K562 (cell line): Measurements from ENCODE around the gene DENND1A. TPM values are rescaled to one million over a fixed set of nuclear protein-coding genes. Genes with fewer than 3 reads are reported as not detected.
A peak's percentile ranks its signal among the peaks of the same experiment; 100 is the strongest.

ENCODE experiments used
- ATAC-seq: fragments of 200-7000 bp; cut with Tn5 transposase; 3 replicates; pipeline ENCODE4 v1.9.1; 2020; ENCODE audit warnings: moderate library complexity
- BruUV-seq: library from RNA; stranded (reverse); fragments of 400-500 nt; replicated peaks from 2 replicates; lab custom pipeline; 2021; lab: Mats Ljungman, UMichigan
- CTCF ChIA-PET: fragments of 300-600 bp; formaldehyde crosslinking; extraction: SDS; loops from one replicate; lab custom pipeline; 2021; ENCODE audit warnings: low intra/inter-chr PET ratio; lab: Yijun Ruan, JAX
- POLR2A ChIA-PET: fragments of 300-600, 350-650 bp; sonication (Branson Sonifier 250); formaldehyde crosslinking; extraction: SDS; loops from one replicate; lab custom pipeline; 2021; ENCODE audit warnings: antibody characterized with exemption, inconsistent platforms; lab: Yijun Ruan, JAX
- DNase-seq, 4 experiments: peaks; one replicate each; pipeline versions ENCODE4 v3.0.0 to v3.0.0-alpha.2; 2011 to 2018; ENCODE audit warnings: low spot score in 3 of 4, mixed read lengths in 3 of 4; ENCODE audit errors: extremely low read depth in 1 of 4
- FAIRE-seq: peaks from 2 replicates; lab custom pipeline; 2011; peaks lifted over from hg19 to GRCh38; lab: Jason Lieb, UNC
- H2AFZ ChIP-seq: 2 replicates; pipeline ENCODE4 v1.6.0; 2011; ENCODE audit warnings: low read depth, low read length, control low read depth, inconsistent platforms
- H3K27ac ChIP-seq: fragments of 200-600 bp; 3 replicates; pipeline ENCODE4 v1.8.0; 2011; ENCODE audit warnings: low read depth, mild to moderate bottlenecking, control low read depth, inconsistent platforms, low read length, moderate library complexity, mixed read lengths; ENCODE audit errors: extremely low read depth
- H3K27me3 ChIP-seq, 2 experiments: fragments of 300-600 bp in 1 of 2; 2 replicates in 1 of 2; 3 replicates in 1 of 2; pipeline versions ENCODE4 v1.6.0 to v1.8.0; 2011; ENCODE audit warnings: inconsistent platforms in 2 of 2, low read length in 2 of 2, mild to moderate bottlenecking in 1 of 2, mixed read lengths in 1 of 2, moderate library complexity in 1 of 2; ENCODE audit not compliant: control insufficient read depth in 2 of 2, insufficient read depth in 2 of 2
- H3K36me3 ChIP-seq: fragments of 300-600 bp; 3 replicates; pipeline ENCODE4 v1.8.0; 2011; ENCODE audit warnings: mild to moderate bottlenecking, low read length, inconsistent platforms; ENCODE audit not compliant: control insufficient read depth, insufficient read depth
- H3K4me1 ChIP-seq, 2 experiments: fragments of 200-600 bp in 1 of 2; replicated peaks in 1 of 2; 2 replicates in 1 of 2; 3 replicates in 1 of 2; pipeline versions ENCODE4 v1.5.1 to v1.8.0; 2011; ENCODE audit warnings: inconsistent platforms in 2 of 2, low read length in 2 of 2, mild to moderate bottlenecking in 1 of 2, mixed read lengths in 1 of 2, moderate library complexity in 1 of 2; ENCODE audit not compliant: control insufficient read depth in 2 of 2, insufficient read depth in 2 of 2
- H3K4me2 ChIP-seq: 2 replicates; pipeline ENCODE4 v1.6.1; 2011; ENCODE audit warnings: low read length, control low read depth, inconsistent platforms, mixed read lengths; ENCODE audit not compliant: insufficient read depth
- H3K4me3 ChIP-seq: fragments of 200-600 bp; sonication (generic), shearing (Covaris generic); 2 replicates; pipeline ENCODE4 v1.5.1; 2016; ENCODE audit warnings: control low read depth, inconsistent platforms
- H3K79me2 ChIP-seq: fragments of 200-600 bp; 3 replicates; pipeline ENCODE4 v1.8.0; 2011; ENCODE audit warnings: low read length, inconsistent platforms; ENCODE audit not compliant: control insufficient read depth, insufficient read depth
- H3K9ac ChIP-seq, 2 experiments: 2 replicates each; pipeline versions ENCODE4 v1.6.0 to v1.6.1; 2011; ENCODE audit warnings: low read depth in 2 of 2, low read length in 2 of 2, control low read depth in 1 of 2, inconsistent platforms in 1 of 2, mild to moderate bottlenecking in 1 of 2, mixed read lengths in 1 of 2; ENCODE audit not compliant: insufficient read depth in 1 of 2
- H3K9me1 ChIP-seq: one replicate; pipeline ENCODE4 v1.6.0; 2011; ENCODE audit warnings: inconsistent platforms, mild to moderate bottlenecking, low read length, moderate library complexity; ENCODE audit not compliant: control insufficient read depth, insufficient read depth
- H3K9me3 ChIP-seq: replicated peaks from 2 replicates; pipeline ENCODE4 v1.5.1; 2011; ENCODE audit warnings: low read depth, low read length, inconsistent platforms; ENCODE audit not compliant: control insufficient read depth, insufficient read depth
- H4K20me1 ChIP-seq: replicated peaks from 2 replicates; pipeline ENCODE4 v1.6.1; 2011; ENCODE audit warnings: low read length, inconsistent platforms, mixed read lengths; ENCODE audit not compliant: control insufficient read depth, insufficient read depth
- ELF4 ChIP-seq: fragments of 450-650 bp; formaldehyde crosslinking; IDR thresholded peaks from 2 replicates; pipeline ENCODE4 v1.4.0; 2022; ENCODE audit warnings: missing genetic modification characterization
- ESRRB ChIP-seq: fragments of 250-450 bp; sonication (Bioruptor Pico); IDR thresholded peaks from 2 replicates; pipeline ENCODE4 v1.5.0; 2020; ENCODE audit warnings: mild to moderate bottlenecking, moderate library complexity, borderline replicate concordance
- NFIC ChIP-seq: fragments of 450-650 bp; IDR thresholded peaks from 2 replicates; pipeline ENCODE4 v1.6.1; 2017; ENCODE audit warnings: mild to moderate bottlenecking, inconsistent platforms
- WGBS: fragments of 100-300 bp; shearing (Covaris generic); methylation state at CpG from one replicate; pipeline ENCODE4 v1.1.6; 2016; ENCODE audit warnings: low coverage, mixed read lengths; ENCODE audit not compliant: insufficient coverage; ENCODE audit errors: missing lambda C conversion rate; 5-methylcytosine and 5-hydroxymethylcytosine counted together
- in situ Hi-C: fragments of 300-500 bp; cut with MboI; formaldehyde crosslinking; loops from 4 replicates; pipeline ENCODE4 v1.15.0; 2018; ENCODE audit warnings: inconsistent platforms, mixed read lengths
- intact Hi-C: fragments of 100-400 bp; cut with micrococcal nuclease; formaldehyde crosslinking; loops from 2 replicates; pipeline ENCODE4 v1.14.2; 2022
- polyA plus RNA-seq, 8 experiments: library from polyadenylated mRNA; depleted of rRNA in 4 of 8; stranded (reverse) in 5 of 8; unstranded in 3 of 8; fragments of >200 nt; fragmentation: Nextera tagmentation in 2 of 8; fragmentation: Illumina TruSeq in 1 of 8; extraction: Ambion mirVana in 2 of 8; extraction: Trizol in 1 of 8; gene quantifications; 2 replicates each; pipeline versions ENCODE4 v1.2.1 to v1.2.3, GENCODE V29; 2011 to 2014; ENCODE audit warnings: inconsistent platforms in 1 of 8, missing spikeins in 1 of 8
- total RNA-seq, 7 experiments: library from RNA; depleted of rRNA in 6 of 7; stranded (reverse); fragments of >200 nt in 6 of 7; fragmentation: Illumina TruSeq in 2 of 7; extraction: Trizol in 2 of 7; gene quantifications; 2 replicates each; pipeline versions ENCODE4 v1.2.1 to v1.2.3, GENCODE V29; 2011 to 2021; ENCODE audit warnings: low replicate concordance in 1 of 7
- TF ChIP-seq, protein P1 (sequence below): fragments of 450-650 bp; formaldehyde crosslinking; IDR thresholded peaks from 2 replicates; pipeline ENCODE4 v1.4.0; 2022; ENCODE audit warnings: missing genetic modification characterization

Gene DENND1A
- total and polyA plus RNA-seq, 9 of the 15 experiments (the other 6 are each of a cell fraction or from before 2014, with no cell fraction given): 7.6 to 29.5 (median 15.7) TPM

DNA sequence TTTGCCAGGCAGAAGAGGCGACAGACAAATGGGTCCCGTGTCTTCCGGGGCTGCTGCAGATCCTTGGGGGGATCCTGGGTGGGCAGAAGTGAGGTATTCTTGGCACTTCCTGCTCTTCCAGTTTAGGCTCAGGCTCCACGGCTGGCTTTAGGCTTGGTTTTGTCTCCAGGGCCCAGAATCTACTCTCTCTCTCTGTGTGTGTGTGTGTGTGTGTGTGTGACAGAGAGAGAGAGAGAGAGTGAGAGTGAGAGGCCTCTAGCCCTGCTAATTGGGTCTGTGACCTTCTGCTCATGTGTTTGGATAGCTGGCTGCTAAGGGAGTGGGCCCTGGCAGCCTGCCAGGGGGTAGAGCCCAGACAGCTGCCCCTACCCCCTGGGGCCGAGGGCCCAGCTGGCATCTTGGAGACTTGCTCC, 534.6 kb downstream of the DENND1A start:
- Histone ChIP-seq H3K36me3 (no peaks in the 10 kb centered on the region), H3K9me3 (peaks cover 2% of the 10 kb centered on the region; the same call in 1 of the 2 replicates), H3K4me3 (no peak overlapping the region), H4K20me1 (no peaks in the 10 kb centered on the region; the same call in 1 of the 2 replicates), H3K79me2 (no peaks in the 10 kb centered on the region), H3K4me2 (peak overlapping the region; percentile 46; the same call in 1 of the 2 replicates), H3K4me1 (peaks cover 12 to 34% of the 10 kb centered on the region in 2 experiments; a peak in 4 of 5 replicates), H3K27ac (no peak overlapping the region), H2AFZ (no peak overlapping the region), H3K9me1 (no peaks in the 10 kb centered on the region), H3K9ac (peak overlapping the region in 1 of 2 experiments; percentile 53; a peak in 2 of 4 replicates), H3K27me3 (no peaks in the 10 kb centered on the region)
- peak; percentile 11 for FAIRE-seq
- TF ChIP-seq NFIC: peak; percentile 85
- TF ChIP-seq, protein P1, sequence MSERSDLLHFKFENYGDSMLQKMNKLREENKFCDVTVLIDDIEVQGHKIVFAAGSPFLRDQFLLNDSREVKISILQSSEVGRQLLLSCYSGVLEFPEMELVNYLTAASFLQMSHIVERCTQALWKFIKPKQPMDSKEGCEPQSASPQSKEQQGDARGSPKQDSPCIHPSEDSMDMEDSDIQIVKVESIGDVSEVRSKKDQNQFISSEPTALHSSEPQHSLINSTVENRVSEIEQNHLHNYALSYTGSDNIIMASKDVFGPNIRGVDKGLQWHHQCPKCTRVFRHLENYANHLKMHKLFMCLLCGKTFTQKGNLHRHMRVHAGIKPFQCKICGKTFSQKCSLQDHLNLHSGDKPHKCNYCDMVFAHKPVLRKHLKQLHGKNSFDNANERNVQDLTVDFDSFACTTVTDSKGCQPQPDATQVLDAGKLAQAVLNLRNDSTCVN (CRISPR knock-in tag): 0 out of 2 replicates have a peak, but pooled peaks have one; percentile 28
- TF ChIP-seq ELF4 (CRISPR knock-in tag): 0 out of 2 replicates have a peak, but pooled peaks have one; percentile 33
- TF ChIP-seq ESRRB (CRISPR knock-in tag): no peak
- intact Hi-C loops (no loop called here), in situ Hi-C loops (no loop called here)
- ChIA-PET POLR2A (interaction anchor here (1.3 kb wide), 1 partner anchor 34 kb away, joined by 4 read pairs; no protein-coding TSS in a partner anchor), CTCF (no interaction called here)
- no TSS peak for BruUV-seq
- 0 out of 3 replicates have a peak, but pooled peaks have one; percentile 7 for ATAC-seq
- WGBS: 77% methylated on average over 5 of the region's 5 CpGs
- DNase-seq: no peak
